Measurements from ENCODE around the gene USP3.

USP3 gene

DNA sequence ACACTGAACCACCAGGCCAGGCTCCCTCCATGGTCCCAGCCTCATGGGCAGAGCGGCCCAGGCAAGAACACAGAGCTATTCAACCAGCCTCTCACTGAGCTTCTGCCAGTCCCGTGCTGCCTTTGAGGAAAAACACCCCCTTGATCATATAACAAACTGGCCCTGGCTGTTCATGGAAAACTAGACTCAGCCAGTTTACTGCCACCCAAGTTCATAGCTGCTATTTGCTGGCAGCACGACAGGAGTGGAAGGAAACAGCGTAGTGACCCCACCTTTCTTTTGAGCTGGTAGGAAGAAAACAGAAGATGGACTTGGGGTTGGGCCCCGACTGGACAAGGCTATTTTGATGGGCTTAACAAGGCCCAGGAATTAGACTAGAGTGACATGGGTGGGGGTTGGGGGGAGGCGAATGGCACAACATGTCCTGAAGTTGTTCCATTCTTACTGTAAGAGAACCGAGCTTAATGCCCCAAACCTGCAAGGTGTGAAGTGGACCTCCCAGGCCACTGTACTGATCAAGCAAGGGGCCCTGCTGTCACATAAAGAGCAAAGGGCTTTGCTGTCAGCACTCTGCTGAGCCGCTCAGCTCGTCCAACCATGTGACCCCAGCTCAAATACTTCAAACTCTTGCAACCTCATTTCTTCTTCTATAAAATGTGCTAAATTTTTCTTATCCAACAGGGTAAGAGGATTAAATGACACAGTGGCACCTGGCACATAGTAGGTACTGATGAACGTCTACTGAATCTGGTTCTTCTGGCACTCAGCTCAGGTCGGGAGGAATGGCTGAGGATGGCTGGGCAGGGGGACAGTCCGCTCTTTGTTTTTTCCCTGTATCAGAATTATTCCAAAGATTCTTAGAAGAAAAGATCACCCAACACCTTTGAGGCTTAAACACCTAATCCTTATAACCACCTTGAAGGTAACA lies 94.3 kb downstream of the USP3 start:
- H2AK5ac ChIP-seq (ENCODE audit: low read length): no peak overlapping the region
- H3K27ac ChIP-seq (ENCODE audit: low read depth, low read length): no peak overlapping the region
- DNase-seq: no peak
- no peak overlapping the region for H3K4me2 ChIP-seq (ENCODE audit: low read length)
- no peak overlapping the region for H3K9ac ChIP-seq (ENCODE audit: low read length)
- WGBS (ENCODE audit: extremely low coverage, insufficient coverage, insufficient read length): no CpG with 5 or more reads among the region's 12 CpGs
- no peak overlapping the region for H3K18ac ChIP-seq (ENCODE audit: low read length)
- peaks cover 4% of the 10 kb centered on the region for H3K79me2 ChIP-seq (ENCODE audit: control insufficient read depth, insufficient read depth, low read length, poor library complexity)
- H2BK12ac ChIP-seq (ENCODE audit: low read length): no peak overlapping the region
- no peaks in the 10 kb centered on the region for H3K9me3 ChIP-seq (ENCODE audit: insufficient read depth, low read depth, low read length)
- no peak overlapping the region for H2BK120ac ChIP-seq (ENCODE audit: insufficient read depth, low read length, poor library complexity)
- peaks cover 7 to 9% of the 10 kb centered on the region in 2 experiments for H3K4me1 ChIP-seq (ENCODE audit: control insufficient read depth in 1 of 2, insufficient read depth in 2 of 2, low read length in 2 of 2)
- no peak overlapping the region for H3K14ac ChIP-seq (ENCODE audit: low read length)
- H3K23ac ChIP-seq (ENCODE audit: low read length): no peak overlapping the region
- H3K4ac ChIP-seq (ENCODE audit: low read depth, low read length): no peak overlapping the region
- no peaks in the 10 kb centered on the region for H3K27me3 ChIP-seq (ENCODE audit: insufficient read depth, low read length)
- no peak overlapping the region for H3K4me3 ChIP-seq (ENCODE audit: low read depth, low read length)
- H2AFZ ChIP-seq (ENCODE audit: insufficient read depth, low read length, poor library complexity): no peak overlapping the region
- H2BK5ac ChIP-seq (ENCODE audit: low read depth, low read length, poor library complexity): no peak overlapping the region
- H3K36me3 ChIP-seq (ENCODE audit: control insufficient read depth in 1 of 2, insufficient read depth in 2 of 2, low read length in 2 of 2): peaks cover 3 to 5% of the 10 kb centered on the region in 2 experiments
- H3K79me1 ChIP-seq (ENCODE audit: low read length): peaks cover 6% of the 10 kb centered on the region
- no peak overlapping the region for H4K91ac ChIP-seq (ENCODE audit: low read depth, low read length)
- no peak overlapping the region for H4K8ac ChIP-seq (ENCODE audit: low read depth, low read length)
- H4K12ac ChIP-seq (ENCODE audit: low read depth, low read length): no peak overlapping the region

DNA sequence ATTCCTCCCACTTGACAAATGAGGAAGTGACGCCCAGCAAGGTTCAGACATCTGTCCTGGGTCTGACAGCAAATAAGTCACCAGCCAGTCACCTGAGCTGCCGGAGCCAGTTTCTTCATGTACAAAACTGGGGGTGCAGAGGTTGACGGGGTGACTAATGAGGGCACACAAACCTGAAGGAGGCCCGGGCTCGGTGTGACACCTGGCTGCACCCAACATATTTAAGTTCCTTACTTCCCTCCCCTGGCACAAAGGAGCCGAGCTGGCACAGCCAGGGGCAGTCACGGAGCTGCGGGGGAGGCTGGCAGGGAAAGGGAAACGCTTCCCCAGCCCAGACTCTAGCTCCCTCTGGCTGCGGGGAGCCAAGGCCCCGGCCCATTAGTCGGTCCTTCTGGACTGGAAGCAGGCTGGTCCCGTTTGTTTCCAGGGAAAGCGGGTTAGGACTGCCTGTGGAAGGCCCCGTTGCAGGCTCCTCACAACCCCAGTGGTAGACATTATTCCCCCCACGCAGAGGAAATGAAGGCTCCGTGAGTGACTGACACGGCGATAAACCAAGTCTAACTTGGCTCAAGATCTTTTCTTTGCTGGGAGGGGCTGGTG lies 95.1 kb downstream of the USP3 start:
- Histone ChIP-seq H3K4me1 (ENCODE audit: control insufficient read depth in 1 of 2, insufficient read depth in 2 of 2, low read length in 2 of 2) (peaks cover 7 to 9% of the 10 kb centered on the region in 2 experiments), H3K79me1 (ENCODE audit: low read length) (peaks cover 6% of the 10 kb centered on the region), H3K9ac (ENCODE audit: low read length) (no peak overlapping the region), H2BK120ac (ENCODE audit: insufficient read depth, low read length, poor library complexity) (no peak overlapping the region), H2BK5ac (ENCODE audit: low read depth, low read length, poor library complexity) (no peak overlapping the region), H4K12ac (ENCODE audit: low read depth, low read length) (no peak overlapping the region), H4K8ac (ENCODE audit: low read depth, low read length) (peak overlapping the region; percentile 92), H3K18ac (ENCODE audit: low read length) (no peak overlapping the region), H2BK12ac (ENCODE audit: low read length) (no peak overlapping the region), H3K4me3 (ENCODE audit: low read depth, low read length) (no peak overlapping the region), H3K4ac (ENCODE audit: low read depth, low read length) (no peak overlapping the region), H3K36me3 (ENCODE audit: control insufficient read depth in 1 of 2, insufficient read depth in 2 of 2, low read length in 2 of 2) (no peaks in the 10 kb centered on the region), H2AK5ac (ENCODE audit: low read length) (no peak overlapping the region), H3K4me2 (ENCODE audit: low read length) (no peak overlapping the region), H3K27ac (ENCODE audit: low read depth, low read length) (no peak overlapping the region), H3K27me3 (ENCODE audit: insufficient read depth, low read length) (no peaks in the 10 kb centered on the region), H3K23ac (ENCODE audit: low read length) (no peak overlapping the region), H3K9me3 (ENCODE audit: insufficient read depth, low read depth, low read length) (no peaks in the 10 kb centered on the region), H3K14ac (ENCODE audit: low read length) (no peak overlapping the region), H2AFZ (ENCODE audit: insufficient read depth, low read length, poor library complexity) (no peak overlapping the region), H4K91ac (ENCODE audit: low read depth, low read length) (no peak overlapping the region), H3K79me2 (ENCODE audit: control insufficient read depth, insufficient read depth, low read length, poor library complexity) (peaks cover 4% of the 10 kb centered on the region)
- DNase-seq: peak in 1 of 2 donors; percentile 58
- no CpG with 5 or more reads among the region's 19 CpGs for WGBS (ENCODE audit: extremely low coverage, insufficient coverage, insufficient read length)

DNA sequence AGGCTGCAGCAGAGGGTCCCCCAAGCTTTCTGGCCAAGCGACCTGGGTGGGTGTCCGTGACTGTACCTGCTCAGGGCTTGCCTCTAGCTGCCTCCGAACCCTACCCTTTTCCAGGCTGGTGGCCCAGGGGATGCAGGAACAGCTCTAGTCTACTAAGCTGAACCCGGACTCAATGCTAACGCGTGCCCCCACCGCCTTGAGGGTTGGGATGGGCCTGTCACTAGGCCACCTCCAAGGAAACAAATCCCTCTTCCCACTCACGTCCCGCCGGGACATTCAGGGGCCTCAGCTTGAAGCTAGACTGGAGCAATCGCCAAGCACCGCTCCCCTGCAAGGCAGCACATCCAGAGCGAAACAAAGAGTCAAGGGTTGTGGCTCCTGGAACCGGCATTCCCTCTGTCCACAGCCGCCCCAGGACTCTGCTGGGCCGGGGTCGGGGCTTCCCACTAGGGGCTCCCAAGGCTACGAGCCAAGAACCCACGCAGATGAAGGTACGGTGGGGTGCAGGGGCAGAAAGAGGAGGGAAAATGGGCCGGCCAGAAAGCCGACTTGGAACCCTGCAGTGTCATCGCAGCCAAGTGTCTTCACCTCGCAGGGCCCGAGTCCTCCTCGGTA lies 95.7 kb downstream of the USP3 start:
- Histone ChIP-seq H3K36me3 (ENCODE audit: control insufficient read depth in 1 of 2, insufficient read depth in 2 of 2, low read length in 2 of 2) (peaks cover 0 to 1% of the 10 kb centered on the region in 2 experiments), H2BK5ac (ENCODE audit: low read depth, low read length, poor library complexity) (no peak overlapping the region), H3K23ac (ENCODE audit: low read length) (no peak overlapping the region), H3K79me1 (ENCODE audit: low read length) (peaks cover 6% of the 10 kb centered on the region), H4K91ac (ENCODE audit: low read depth, low read length) (peak overlapping the region; percentile 58), H3K4ac (ENCODE audit: low read depth, low read length) (peak overlapping the region; percentile 33), H2BK120ac (ENCODE audit: insufficient read depth, low read length, poor library complexity) (peak overlapping the region; percentile 36), H3K4me1 (ENCODE audit: control insufficient read depth in 1 of 2, insufficient read depth in 2 of 2, low read length in 2 of 2) (peaks cover 7 to 9% of the 10 kb centered on the region in 2 experiments), H3K18ac (ENCODE audit: low read length) (no peak overlapping the region), H3K79me2 (ENCODE audit: control insufficient read depth, insufficient read depth, low read length, poor library complexity) (peaks cover 4% of the 10 kb centered on the region), H2AFZ (ENCODE audit: insufficient read depth, low read length, poor library complexity) (peak overlapping the region; percentile 78), H3K9me3 (ENCODE audit: insufficient read depth, low read depth, low read length) (no peaks in the 10 kb centered on the region), H3K27ac (ENCODE audit: low read depth, low read length) (no peak overlapping the region), H4K12ac (ENCODE audit: low read depth, low read length) (peak overlapping the region; percentile 84), H3K4me3 (ENCODE audit: low read depth, low read length) (peak overlapping the region; percentile 70), H2BK12ac (ENCODE audit: low read length) (no peak overlapping the region), H4K8ac (ENCODE audit: low read depth, low read length) (peak overlapping the region; percentile 92), H3K27me3 (ENCODE audit: insufficient read depth, low read length) (no peaks in the 10 kb centered on the region), H3K14ac (ENCODE audit: low read length) (peak overlapping the region; percentile 64), H2AK5ac (ENCODE audit: low read length) (peak overlapping the region; percentile 36), H3K4me2 (ENCODE audit: low read length) (peak overlapping the region; percentile 67), H3K9ac (ENCODE audit: low read length) (peak overlapping the region; percentile 10)
- WGBS (ENCODE audit: extremely low coverage, insufficient coverage, insufficient read length): no CpG with 5 or more reads among the region's 26 CpGs
- peak in 1 of 2 donors; percentile 17 for DNase-seq

DNA sequence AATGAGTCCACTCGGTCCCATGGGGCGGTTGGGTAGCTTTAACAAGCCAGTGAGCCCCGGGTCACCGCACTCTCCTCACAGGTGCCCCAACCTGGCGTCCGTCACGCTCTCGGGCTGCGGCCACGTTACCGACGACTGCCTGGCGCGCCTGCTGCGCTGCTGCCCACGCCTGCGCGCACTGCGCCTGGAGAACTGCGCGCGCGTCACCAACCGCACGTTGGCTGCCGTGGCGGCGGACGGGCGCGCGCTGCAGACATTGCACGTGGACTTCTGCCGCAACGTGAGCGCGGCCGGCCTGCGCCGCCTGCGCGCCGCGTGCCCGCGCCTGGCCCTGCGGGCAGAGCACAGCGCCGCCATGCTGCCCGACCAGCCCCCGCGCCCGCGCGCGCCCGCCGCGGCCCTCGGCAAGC lies 96.2 kb downstream of the USP3 start:
- no peak overlapping the region for H2BK5ac ChIP-seq (ENCODE audit: low read depth, low read length, poor library complexity)
- H3K18ac ChIP-seq (ENCODE audit: low read length): peak overlapping the region; percentile 49
- H3K36me3 ChIP-seq (ENCODE audit: control insufficient read depth in 1 of 2, insufficient read depth in 2 of 2, low read length in 2 of 2): peaks cover 2 to 5% of the 10 kb centered on the region in 2 experiments
- no peak overlapping the region for H3K27ac ChIP-seq (ENCODE audit: low read depth, low read length)
- H3K79me1 ChIP-seq (ENCODE audit: low read length): peaks cover 6% of the 10 kb centered on the region
- H3K23ac ChIP-seq (ENCODE audit: low read length): no peak overlapping the region
- H2AFZ ChIP-seq (ENCODE audit: insufficient read depth, low read length, poor library complexity): peak overlapping the region; percentile 78
- peak overlapping the region; percentile 64 for H3K14ac ChIP-seq (ENCODE audit: low read length)
- peak overlapping the region; percentile 67 for H3K4me2 ChIP-seq (ENCODE audit: low read length)
- peak overlapping the region; percentile 10 for H3K9ac ChIP-seq (ENCODE audit: low read length)
- peak; percentile 88 to 94 for DNase-seq
- H3K79me2 ChIP-seq (ENCODE audit: control insufficient read depth, insufficient read depth, low read length, poor library complexity): peaks cover 4% of the 10 kb centered on the region
- H2BK120ac ChIP-seq (ENCODE audit: insufficient read depth, low read length, poor library complexity): peak overlapping the region; percentile 36
- WGBS (ENCODE audit: extremely low coverage, insufficient coverage, insufficient read length): no CpG with 5 or more reads among the region's 60 CpGs
- no peak overlapping the region for H2BK12ac ChIP-seq (ENCODE audit: low read length)
- peak overlapping the region; percentile 33 for H3K4ac ChIP-seq (ENCODE audit: low read depth, low read length)
- no peaks in the 10 kb centered on the region for H3K9me3 ChIP-seq (ENCODE audit: insufficient read depth, low read depth, low read length)
- H3K4me1 ChIP-seq (ENCODE audit: control insufficient read depth in 1 of 2, insufficient read depth in 2 of 2, low read length in 2 of 2): peaks cover 7 to 9% of the 10 kb centered on the region in 2 experiments
- H4K12ac ChIP-seq (ENCODE audit: low read depth, low read length): peak overlapping the region; percentile 84
- peak overlapping the region; percentile 58 for H4K91ac ChIP-seq (ENCODE audit: low read depth, low read length)
- peak overlapping the region; percentile 92 for H4K8ac ChIP-seq (ENCODE audit: low read depth, low read length)
- H2AK5ac ChIP-seq (ENCODE audit: low read length): peak overlapping the region; percentile 22
- H3K27me3 ChIP-seq (ENCODE audit: insufficient read depth, low read length): no peaks in the 10 kb centered on the region
- H3K4me3 ChIP-seq (ENCODE audit: low read depth, low read length): peak overlapping the region; percentile 70
